Activated CD4-positive, alpha-beta T cell treated with anti-CD3 and anti-CD28 coated beads, Interleukin-2, amount 10 ng/mL, durations not matched to agents 7 days and 5 days (primary cell): Measurements from ENCODE around the gene LHX4. TPM values are rescaled to one million over a fixed set of nuclear protein-coding genes. Genes with fewer than 3 reads are reported as not detected.
A peak's percentile ranks its signal among the peaks of the same experiment; 100 is the strongest.

ENCODE experiments used
- CTCF ChIA-PET: fragments of 350-600 bp; sonication (Branson Sonifier 250); formaldehyde crosslinking; loops from one replicate; lab custom pipeline; 2021; ENCODE audit warnings: antibody characterized with exemption; lab: Charles Lee
- POLR2A ChIA-PET: fragments of 350-600 bp; sonication (Branson Sonifier 250); formaldehyde crosslinking; loops from one replicate; lab custom pipeline; 2021; ENCODE audit warnings: antibody characterized with exemption; lab: Charles Lee
- DNase-seq: peaks from one replicate; pipeline ENCODE4 v3.0.0-alpha.2; 2020
- H3K27ac Mint-ChIP-seq: one replicate; pipeline ENCODE4 v1.8.0; 2021; ENCODE audit warnings: mild to moderate bottlenecking, moderate library complexity, mixed read lengths
- H3K27me3 Mint-ChIP-seq: one replicate; pipeline ENCODE4 v1.8.0; 2021; ENCODE audit warnings: mixed read lengths
- H3K36me3 Mint-ChIP-seq: one replicate; pipeline ENCODE4 v1.8.0; 2021; ENCODE audit warnings: low read depth, mixed read lengths
- H3K4me1 Mint-ChIP-seq: one replicate; pipeline ENCODE4 v1.8.0; 2021; ENCODE audit warnings: mixed read lengths
- H3K4me3 Mint-ChIP-seq: one replicate; pipeline ENCODE4 v1.8.0; 2021; ENCODE audit warnings: mild to moderate bottlenecking, moderate library complexity, mixed read lengths
- H3K9me3 Mint-ChIP-seq: one replicate; pipeline ENCODE4 v1.8.0; 2021; ENCODE audit warnings: mixed read lengths
- total RNA-seq, 2 experiments: library from RNA; stranded (reverse); gene quantifications; one replicate each; pipeline ENCODE4 v1.2.3, GENCODE V29; 2021

LHX4 gene
- total RNA-seq, 2 experiments from 2014 or later, result not detected

DNA sequence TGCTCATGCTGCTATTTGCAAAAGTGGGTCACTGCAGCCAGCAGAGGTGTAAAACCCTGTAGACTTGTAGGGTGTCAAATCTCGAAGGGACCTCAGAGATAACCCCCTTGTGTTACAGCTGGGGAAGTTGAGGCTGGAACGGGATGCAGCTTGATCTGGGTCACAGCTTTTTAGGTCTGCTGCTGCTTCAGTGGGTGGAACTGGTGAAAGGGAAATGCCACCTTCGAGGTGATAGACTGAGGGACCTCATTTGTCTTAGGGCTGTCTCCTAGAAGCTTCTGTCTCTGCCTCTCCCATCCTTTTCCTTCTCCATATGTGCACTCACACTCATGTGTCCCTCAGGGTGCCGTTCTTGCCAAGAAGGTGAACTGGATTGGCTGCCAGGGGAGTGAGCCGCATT is 40.0 kb upstream of the LHX4 start:
- ChIA-PET POLR2A (interaction anchor here (0.6 kb wide), 1 partner anchor 34 kb away, joined by 3 read pairs; no protein-coding TSS in a partner anchor), CTCF (interaction anchor here (0.8 to 1.3 kb wide), 2 partner anchors 10 to 20 kb away, joined by 3 read pairs; no protein-coding TSS in a partner anchor)
- H3K27ac Mint-ChIP-seq, result no peak overlapping the region
- no peaks in the 10 kb centered on the region for H3K36me3 Mint-ChIP-seq
- H3K9me3 Mint-ChIP-seq, result no peaks in the 10 kb centered on the region
- no peak overlapping the region for H3K4me3 Mint-ChIP-seq
- H3K4me1 Mint-ChIP-seq, result peaks cover 6% of the 10 kb centered on the region
- H3K27me3 Mint-ChIP-seq, result no peaks in the 10 kb centered on the region
- no peak for DNase-seq

DNA sequence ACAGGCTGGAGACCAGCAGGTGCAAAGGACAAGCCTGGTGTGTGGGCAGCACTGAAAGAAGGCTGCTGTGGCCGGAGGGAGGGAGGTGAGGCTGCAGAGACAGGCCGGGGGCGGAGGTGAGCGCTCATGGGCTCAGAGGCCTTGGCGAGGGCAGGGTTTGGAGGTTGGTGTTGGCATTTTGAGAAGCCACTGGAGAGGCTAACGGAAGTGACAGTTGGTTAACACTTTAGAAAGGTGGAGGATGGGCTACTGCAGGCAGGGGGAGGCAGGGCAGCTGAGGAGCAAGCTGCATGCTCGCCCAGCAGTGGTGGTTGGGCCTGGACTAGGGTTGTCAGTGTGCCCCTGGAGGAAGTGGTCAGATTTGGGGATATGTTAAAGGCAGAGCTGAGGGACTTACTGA is 37.9 kb upstream of the LHX4 start:
- ChIA-PET POLR2A (no interaction called here), CTCF (no interaction called here)
- no peaks in the 10 kb centered on the region for H3K27me3 Mint-ChIP-seq
- H3K36me3 Mint-ChIP-seq, result no peaks in the 10 kb centered on the region
- no peaks in the 10 kb centered on the region for H3K9me3 Mint-ChIP-seq
- peaks cover 6% of the 10 kb centered on the region for H3K4me1 Mint-ChIP-seq
- H3K4me3 Mint-ChIP-seq, result no peak overlapping the region
- peak overlapping the region; percentile 51 for H3K27ac Mint-ChIP-seq
- DNase-seq, result no peak

DNA sequence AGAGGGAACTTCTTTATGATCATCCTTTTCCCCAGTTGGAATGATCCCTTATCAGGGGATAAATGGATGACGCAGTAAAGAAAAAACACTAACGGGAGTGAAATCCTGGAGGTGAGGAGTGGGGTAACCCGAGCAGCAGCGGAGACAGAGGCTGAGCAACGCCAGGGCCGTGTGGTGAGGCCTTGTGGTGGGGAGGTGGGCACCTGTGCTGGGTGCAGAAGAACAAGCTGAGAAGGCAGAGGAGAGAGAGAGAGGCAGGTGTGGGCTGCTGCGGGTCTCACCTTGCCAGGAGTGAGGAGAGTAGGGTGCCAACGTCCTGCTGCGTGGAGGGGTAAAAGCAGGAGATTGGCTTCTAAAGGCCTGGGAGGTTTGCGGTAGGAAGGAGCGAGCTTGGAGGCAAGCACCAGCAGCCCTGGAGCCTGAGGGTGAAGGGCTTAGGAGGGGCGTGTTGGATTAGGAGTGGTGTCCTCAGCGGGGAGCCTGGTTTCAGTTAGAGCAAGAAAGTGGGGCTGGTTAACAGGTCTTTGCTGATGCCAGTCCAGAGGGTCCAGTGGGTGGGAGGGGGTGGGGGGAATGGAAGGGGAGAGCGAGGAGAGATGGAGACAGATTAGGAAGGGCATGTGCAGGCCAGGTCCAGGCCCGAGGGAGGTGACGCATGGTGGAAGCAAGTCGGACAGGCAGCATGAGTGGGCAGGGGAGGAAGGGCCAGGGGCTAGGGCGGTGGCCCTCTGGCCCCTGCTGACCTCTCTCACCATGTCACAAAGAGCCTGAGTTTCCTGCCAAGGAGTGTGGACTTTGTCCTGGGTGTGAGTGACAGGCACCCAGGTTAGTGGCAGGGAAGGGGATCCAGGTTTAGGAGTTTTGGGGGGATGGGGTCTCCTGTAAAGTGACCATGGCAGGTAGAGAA is 36.7 kb upstream of the LHX4 start:
- DNase-seq, result no peak
- Mint-ChIP-seq H3K4me1 (peaks cover 6% of the 10 kb centered on the region), H3K36me3 (no peaks in the 10 kb centered on the region), H3K9me3 (no peaks in the 10 kb centered on the region), H3K4me3 (no peak overlapping the region), H3K27me3 (no peaks in the 10 kb centered on the region), H3K27ac (peak overlapping the region; percentile 36)
- POLR2A ChIA-PET, result no interaction called here
- CTCF ChIA-PET, result no interaction called here

DNA sequence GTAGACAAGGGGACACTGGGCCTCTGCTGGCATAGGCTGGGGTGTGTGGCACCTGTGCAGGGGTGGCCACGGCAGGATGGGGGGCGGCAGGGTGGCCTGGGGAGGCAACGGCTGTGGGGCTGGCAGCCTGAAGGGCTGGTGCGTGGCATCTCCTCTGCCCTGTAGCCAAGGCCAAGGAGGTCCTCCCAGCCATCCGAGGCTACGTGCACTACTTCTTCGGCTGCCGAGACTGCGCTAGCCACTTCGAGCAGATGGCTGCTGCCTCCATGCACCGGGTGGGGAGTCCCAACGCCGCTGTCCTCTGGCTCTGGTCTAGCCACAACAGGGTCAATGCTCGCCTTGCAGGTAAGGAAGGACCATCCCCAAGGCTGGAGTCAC is 36.0 kb upstream of the LHX4 start:
- Mint-ChIP-seq H3K27me3 (no peaks in the 10 kb centered on the region), H3K9me3 (no peaks in the 10 kb centered on the region), H3K4me1 (peaks cover 6% of the 10 kb centered on the region), H3K4me3 (no peak overlapping the region), H3K27ac (no peak overlapping the region), H3K36me3 (no peaks in the 10 kb centered on the region)
- ChIA-PET POLR2A (no interaction called here), CTCF (no interaction called here)
- DNase-seq, result no peak

DNA sequence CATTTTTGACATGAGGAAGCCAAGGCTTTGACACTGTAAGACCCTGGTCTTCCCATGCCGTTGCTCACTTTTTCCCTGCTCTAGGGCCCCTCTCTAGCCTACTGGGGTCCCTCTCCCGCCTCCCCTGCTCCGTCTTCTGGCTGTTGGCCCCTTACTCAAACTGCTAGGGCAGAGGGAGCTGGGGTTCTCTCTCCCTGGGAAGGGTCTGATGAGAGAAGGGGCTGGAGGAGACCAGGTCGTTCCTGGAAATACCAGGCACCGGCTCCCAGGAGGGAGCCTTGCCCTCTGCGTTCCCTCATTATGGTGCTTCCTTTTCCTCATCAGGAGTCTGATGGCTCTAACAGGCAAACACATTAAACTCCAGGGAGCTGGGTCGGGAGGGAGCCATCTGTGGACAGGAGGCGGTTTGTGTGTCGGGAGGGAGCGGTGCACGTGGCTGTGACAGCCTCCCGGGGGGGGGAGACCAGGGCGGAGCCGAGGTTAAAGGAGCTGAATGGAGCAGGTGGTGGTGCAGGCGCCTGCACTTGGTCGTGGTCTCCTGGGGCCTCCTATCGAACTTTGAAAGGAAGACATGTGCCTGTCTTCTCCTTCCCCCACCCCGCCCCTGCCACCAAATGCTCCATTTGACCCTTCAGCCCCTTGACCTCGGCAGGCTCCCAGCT is 35.4 kb upstream of the LHX4 start:
- Mint-ChIP-seq H3K4me1 (peaks cover 6% of the 10 kb centered on the region), H3K27me3 (no peaks in the 10 kb centered on the region), H3K36me3 (no peaks in the 10 kb centered on the region), H3K9me3 (no peaks in the 10 kb centered on the region), H3K27ac (no peak overlapping the region), H3K4me3 (no peak overlapping the region)
- ChIA-PET POLR2A (no interaction called here), CTCF (no interaction called here)
- DNase-seq, result no peak

DNA sequence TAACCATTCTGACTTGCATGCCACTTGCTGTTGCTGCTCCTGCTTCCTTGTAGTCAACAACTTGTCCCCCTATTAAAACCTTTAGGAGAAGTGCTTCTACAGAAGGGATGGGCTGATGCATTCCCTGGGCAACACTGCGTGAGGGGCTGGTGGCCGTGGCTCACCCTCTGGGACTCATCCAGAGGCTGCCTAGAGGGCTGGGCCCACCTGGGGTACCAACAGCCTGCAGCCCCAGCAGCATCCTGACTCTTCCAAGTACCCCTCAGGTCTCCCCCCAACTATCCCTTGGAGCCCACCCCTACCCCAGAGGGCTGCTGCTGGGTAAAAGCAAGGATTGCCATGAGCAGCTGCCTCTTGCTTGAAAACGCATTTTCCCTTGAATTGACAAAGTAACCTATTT is 34.7 kb upstream of the LHX4 start:
- no peak for DNase-seq
- ChIA-PET CTCF (interaction anchor here (0.6 kb wide), 1 partner anchor 290 kb away, joined by 3 read pairs; no protein-coding TSS in a partner anchor), POLR2A (no interaction called here)
- Mint-ChIP-seq H3K4me3 (no peak overlapping the region), H3K27me3 (no peaks in the 10 kb centered on the region), H3K9me3 (no peaks in the 10 kb centered on the region), H3K36me3 (no peaks in the 10 kb centered on the region), H3K27ac (no peak overlapping the region), H3K4me1 (peaks cover 6% of the 10 kb centered on the region)

DNA sequence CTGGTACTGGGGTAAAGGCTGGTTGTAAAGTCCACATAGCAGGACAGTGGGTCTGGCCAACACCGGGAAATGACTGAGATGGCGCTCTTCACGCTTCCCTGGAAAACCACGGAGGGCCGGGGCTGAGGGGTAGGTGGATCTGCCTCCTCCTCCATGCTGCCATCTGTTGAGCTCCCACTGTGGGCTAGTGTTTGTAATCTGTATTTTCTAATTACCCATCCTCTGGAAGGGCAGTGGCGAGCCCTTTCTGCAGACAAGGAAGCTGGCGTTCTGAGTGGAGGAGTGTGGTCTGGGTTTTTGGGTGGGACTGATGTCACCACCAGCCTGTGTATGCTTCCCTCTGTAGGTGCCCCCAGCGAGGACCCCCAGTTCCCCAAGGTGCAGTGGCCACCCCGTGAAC is 34.1 kb upstream of the LHX4 start:
- no peak for DNase-seq
- Mint-ChIP-seq H3K4me3 (no peak overlapping the region), H3K4me1 (peaks cover 6% of the 10 kb centered on the region), H3K27me3 (no peaks in the 10 kb centered on the region), H3K9me3 (no peaks in the 10 kb centered on the region), H3K36me3 (no peaks in the 10 kb centered on the region), H3K27ac (no peak overlapping the region)
- ChIA-PET POLR2A (no interaction called here), CTCF (interaction anchor here (0.6 to 1.4 kb wide), 3 partner anchors 15 to 290 kb away, joined by 3 read pairs; no protein-coding TSS in a partner anchor)

DNA sequence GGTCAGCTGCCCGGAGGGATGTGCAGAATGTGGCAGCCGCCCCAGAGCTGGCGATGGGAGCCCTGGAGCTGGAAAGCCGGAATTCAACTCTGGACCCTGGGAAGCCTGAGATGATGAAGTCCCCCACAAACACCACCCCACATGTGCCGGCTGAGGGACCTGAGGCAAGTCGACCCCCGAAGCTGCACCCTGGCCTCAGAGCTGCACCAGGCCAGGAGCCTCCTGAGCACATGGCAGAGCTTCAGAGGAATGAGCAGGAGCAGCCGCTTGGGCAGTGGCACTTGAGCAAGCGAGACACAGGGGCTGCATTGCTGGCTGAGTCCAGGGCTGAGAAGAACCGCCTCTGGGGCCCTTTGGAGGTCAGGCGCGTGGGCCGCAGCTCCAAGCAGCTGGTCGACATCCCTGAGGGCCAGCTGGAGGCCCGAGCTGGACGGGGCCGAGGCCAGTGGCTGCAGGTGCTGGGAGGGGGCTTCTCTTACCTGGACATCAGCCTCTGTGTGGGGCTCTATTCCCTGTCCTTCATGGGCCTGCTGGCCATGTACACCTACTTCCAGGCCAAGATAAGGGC is 33.5 kb upstream of the LHX4 start:
- Mint-ChIP-seq H3K4me1 (peaks cover 4% of the 10 kb centered on the region), H3K27me3 (no peaks in the 10 kb centered on the region), H3K4me3 (no peak overlapping the region), H3K9me3 (no peaks in the 10 kb centered on the region), H3K36me3 (no peaks in the 10 kb centered on the region), H3K27ac (no peak overlapping the region)
- DNase-seq, result no peak
- ChIA-PET CTCF (interaction anchor here (0.6 to 2.7 kb wide), 4 partner anchors 8 to 24 kb away, joined by 3 to 9 read pairs (median 3); no protein-coding TSS in a partner anchor), POLR2A (no interaction called here)

DNA sequence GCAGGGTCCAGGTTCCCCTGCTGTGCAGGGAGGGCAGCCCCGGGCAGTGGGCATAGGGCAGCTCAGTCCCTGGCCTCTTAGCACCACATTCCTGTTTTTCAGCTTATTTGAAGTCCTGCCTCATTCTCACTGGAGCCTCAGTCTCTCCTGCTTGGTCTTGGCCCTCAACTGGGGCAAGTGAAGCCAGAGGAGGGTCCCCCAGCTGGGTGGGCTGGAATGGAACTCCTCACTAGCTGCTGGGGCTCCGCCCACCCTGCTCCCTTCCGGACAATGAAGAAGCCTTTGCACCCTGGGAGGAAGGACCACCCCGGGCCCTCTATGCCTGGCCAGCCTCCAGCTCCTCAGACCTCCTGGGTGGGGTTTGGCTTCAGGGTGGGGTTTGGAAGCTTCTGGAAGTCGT is 32.8 kb upstream of the LHX4 start:
- Mint-ChIP-seq H3K4me1 (peaks cover 1% of the 10 kb centered on the region), H3K36me3 (no peaks in the 10 kb centered on the region)
- POLR2A ChIA-PET, result no interaction called here

DNA sequence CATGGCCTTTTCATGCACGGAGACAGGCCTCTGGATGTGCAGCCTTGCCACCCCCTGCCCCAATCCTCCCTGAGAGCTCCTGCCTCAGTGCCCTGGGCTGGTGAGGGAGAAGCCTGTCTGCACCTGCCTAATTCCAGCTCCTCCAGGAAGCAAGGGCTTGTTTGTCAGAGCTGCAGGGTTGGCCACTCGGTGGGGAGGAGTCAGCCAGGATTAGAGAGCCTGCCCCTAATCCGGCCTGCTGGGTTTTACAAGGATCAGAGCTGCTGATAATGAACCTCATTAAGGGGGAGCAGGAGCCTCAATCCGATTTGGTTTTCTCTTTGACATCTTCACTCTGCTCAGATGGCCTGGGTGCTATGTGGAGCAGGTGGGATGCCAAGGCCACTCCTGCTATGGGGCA is 31.9 kb upstream of the LHX4 start:
- Mint-ChIP-seq H3K27ac (no peak overlapping the region), H3K4me1 (no peaks in the 10 kb centered on the region), H3K4me3 (no peak overlapping the region), H3K27me3 (no peaks in the 10 kb centered on the region), H3K36me3 (no peaks in the 10 kb centered on the region), H3K9me3 (no peaks in the 10 kb centered on the region)
- no peak for DNase-seq
- ChIA-PET CTCF (interaction anchor here (1.1 to 2.7 kb wide), 2 partner anchors 10 to 46 kb away, joined by 3 to 9 read pairs; no protein-coding TSS in a partner anchor), POLR2A (no interaction called here)

More for the DNA sequence above, 32.8 kb upstream of the LHX4 start:
- no peaks in the 10 kb centered on the region for H3K9me3 Mint-ChIP-seq
- no peak overlapping the region for H3K4me3 Mint-ChIP-seq
- DNase-seq, result no peak
- no peak overlapping the region for H3K27ac Mint-ChIP-seq
- H3K27me3 Mint-ChIP-seq, result no peaks in the 10 kb centered on the region
- CTCF ChIA-PET, result interaction anchor here (1.4 to 2.7 kb wide), 2 partner anchors 9 to 14 kb away, joined by 3 to 9 read pairs; no protein-coding TSS in a partner anchor

DNA sequence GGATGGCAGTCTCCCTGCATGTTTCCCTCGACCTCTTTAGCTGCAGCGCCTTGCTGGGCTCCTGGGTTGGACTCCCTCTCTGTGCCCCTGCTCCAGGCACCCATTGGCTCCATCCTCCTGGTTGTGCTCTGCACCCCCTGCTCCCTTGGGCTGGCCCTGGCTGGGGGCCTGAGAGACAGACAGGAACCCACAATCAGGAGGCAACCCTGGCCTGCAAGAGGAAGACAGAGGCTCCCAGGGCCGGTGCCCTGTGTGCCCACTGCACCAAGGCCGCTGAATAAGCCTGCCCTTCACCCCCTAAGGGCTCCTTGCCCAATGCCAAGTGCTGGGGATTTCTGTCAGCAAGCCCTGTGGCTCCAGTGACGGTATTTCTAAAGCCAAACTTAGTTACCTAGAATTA is 31.5 kb upstream of the LHX4 start:
- ChIA-PET CTCF (interaction anchor here (1.1 to 2.7 kb wide), 2 partner anchors 11 to 46 kb away, joined by 3 to 9 read pairs; no protein-coding TSS in a partner anchor), POLR2A (no interaction called here)
- Mint-ChIP-seq H3K9me3 (no peaks in the 10 kb centered on the region), H3K27ac (no peak overlapping the region), H3K4me3 (no peak overlapping the region), H3K4me1 (no peaks in the 10 kb centered on the region), H3K36me3 (no peaks in the 10 kb centered on the region), H3K27me3 (no peaks in the 10 kb centered on the region)
- DNase-seq, result no peak

DNA sequence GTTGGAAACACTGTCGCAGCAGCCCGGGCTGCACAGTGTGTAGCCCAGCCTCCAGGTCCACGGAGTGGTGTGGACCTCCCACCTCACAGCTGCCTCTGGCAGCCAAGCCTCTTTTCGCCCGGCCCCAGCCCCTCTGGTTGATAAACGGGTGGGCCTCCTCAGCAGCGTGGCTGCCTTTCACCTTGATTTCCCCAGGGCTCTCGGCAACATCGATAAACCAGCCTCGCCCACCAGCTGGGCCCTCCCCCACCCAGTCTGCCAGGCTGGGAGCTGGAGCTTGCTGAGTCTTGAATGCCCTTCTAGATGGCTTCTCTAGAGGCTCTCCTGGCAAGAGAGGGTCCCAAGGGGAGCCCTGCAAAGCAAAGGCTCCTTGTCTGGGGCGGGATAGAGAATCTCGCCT is 31.0 kb upstream of the LHX4 start:
- ChIA-PET POLR2A (no interaction called here), CTCF (interaction anchor here (2.7 kb wide), 1 partner anchor 11 kb away, joined by 9 read pairs; no protein-coding TSS in a partner anchor)
- H3K27ac Mint-ChIP-seq, result no peak overlapping the region
- no peaks in the 10 kb centered on the region for H3K27me3 Mint-ChIP-seq
- H3K36me3 Mint-ChIP-seq, result no peaks in the 10 kb centered on the region
- H3K9me3 Mint-ChIP-seq, result no peaks in the 10 kb centered on the region
- H3K4me1 Mint-ChIP-seq, result no peaks in the 10 kb centered on the region
- DNase-seq, result no peak
- no peak overlapping the region for H3K4me3 Mint-ChIP-seq
